ENCODE results near the gene ALS2. TPM values are rescaled to one million over a fixed set of nuclear protein-coding genes. Genes with fewer than 3 reads are reported as not detected.
"Not testable (repeated sequence)": the region's sequence is repeated elsewhere in the genome, so short reads cannot be mapped to it uniquely, and the experiment has no call there.

ALS2 gene
- total RNA-seq, 2 donors from 2014 or later: 19.9 to 20.0 TPM

GRCh38 chr2:201806442-201807170 is 25.9 kb upstream of the ALS2 start, which contains the start of gene CDK15:
TSS of gene CDK15 (plus strand) at chr2:201806537. CDS start at chr2:201806665, 128 bp downstream.
- no peaks in the 10 kb centered on the region for H3K4me1 Mint-ChIP-seq (ENCODE audit: low read depth in 2 of 2)

DNA sequence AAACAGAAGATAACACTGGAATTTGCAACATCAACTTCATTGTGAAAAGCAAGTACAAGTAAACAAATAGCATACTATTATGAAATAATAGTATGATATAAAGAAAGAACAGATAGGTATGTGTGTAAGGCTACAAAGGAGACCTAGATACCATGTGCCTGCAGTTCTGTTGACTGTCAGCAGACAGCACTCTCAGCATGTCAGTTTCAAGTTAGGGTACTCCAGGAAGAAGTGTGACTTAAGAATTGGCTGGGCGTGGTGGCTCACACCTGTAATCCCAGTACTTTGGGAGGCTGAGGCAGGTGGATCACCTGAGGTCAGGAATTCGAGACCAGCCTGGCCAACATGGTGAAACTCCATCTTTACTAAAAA is 18.2 kb upstream of the ALS2 start:
- H3K27me3 Mint-ChIP-seq: peaks cover 29 to 36% of the 10 kb centered on the region in 2 donors
- not testable (repeated sequence) for H3K9me3 Mint-ChIP-seq; H3K36me3 Mint-ChIP-seq; H3K4me3 Mint-ChIP-seq; ATAC-seq; H3K4me1 Mint-ChIP-seq (ENCODE audit: low read depth in 2 of 2); DNase-seq (ENCODE audit: low spot score); H3K27ac Mint-ChIP-seq

More at GRCh38 chr2:201806442-201807170, 25.9 kb upstream of the ALS2 start, which contains the start of gene CDK15:
- Mint-ChIP-seq H3K27me3 (peaks cover 21 to 46% of the 10 kb centered on the region in 2 donors), H3K36me3 (no peaks in the 10 kb centered on the region), H3K4me3 (no peak within 1 kb of the TSS), H3K27ac (no peak within 1 kb of the TSS), H3K9me3 (no peaks in the 10 kb centered on the region)
- ATAC-seq (no peak), DNase-seq (ENCODE audit: low spot score) (no peak)

DNA sequence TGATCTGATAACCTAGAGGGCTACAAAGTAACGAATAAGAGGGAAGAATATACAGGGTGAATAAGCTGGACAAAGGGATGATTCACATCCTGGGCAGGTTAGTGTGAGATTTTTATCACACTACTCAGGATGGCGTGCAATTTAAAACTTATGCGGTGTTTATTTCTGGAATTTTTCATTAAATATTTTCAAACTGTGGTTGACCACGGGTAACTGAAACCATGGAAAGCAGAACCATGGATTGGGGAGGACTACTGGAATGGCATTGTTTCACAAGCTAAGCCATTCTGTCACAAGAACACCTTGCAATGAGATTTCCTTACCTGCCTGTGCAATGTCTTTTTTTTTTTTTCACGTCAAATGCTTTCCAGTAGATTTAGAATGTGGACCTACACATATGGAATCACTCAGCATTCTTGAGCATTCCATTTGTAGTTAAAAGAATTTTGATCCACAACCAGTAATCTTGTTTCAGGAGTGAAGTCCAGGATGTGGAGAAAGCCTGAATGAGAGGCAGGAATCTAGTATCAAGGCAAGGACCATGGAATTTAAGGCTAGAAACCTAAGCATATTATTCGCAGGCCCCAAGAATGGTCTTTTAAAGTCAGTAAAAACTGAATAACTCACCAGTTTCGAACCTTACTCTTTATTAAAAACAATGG is 17.6 kb upstream of the ALS2 start:
- peaks cover 29 to 34% of the 10 kb centered on the region in 2 donors for H3K27me3 Mint-ChIP-seq
- no peaks in the 10 kb centered on the region for H3K9me3 Mint-ChIP-seq
- H3K36me3 Mint-ChIP-seq: no peaks in the 10 kb centered on the region
- DNase-seq (ENCODE audit: low spot score) (no peak), ATAC-seq (no peak)
- H3K4me3 Mint-ChIP-seq: no peak overlapping the region
- no peak overlapping the region for H3K27ac Mint-ChIP-seq
- H3K4me1 Mint-ChIP-seq (ENCODE audit: low read depth in 2 of 2): no peaks in the 10 kb centered on the region

- H3K4me1 Mint-ChIP-seq (ENCODE audit: low read depth in 2 of 2): no peaks in the 10 kb centered on the region
- DNase-seq (ENCODE audit: low spot score): no peak
- H3K36me3 Mint-ChIP-seq: no peaks in the 10 kb centered on the region
- H3K4me3 Mint-ChIP-seq: no peak overlapping the region
- ATAC-seq: no peak
- H3K27ac Mint-ChIP-seq: no peak overlapping the region
- H3K9me3 Mint-ChIP-seq: no peaks in the 10 kb centered on the region
- peaks cover 24 to 31% of the 10 kb centered on the region in 2 donors for H3K27me3 Mint-ChIP-seq
Measured at GRCh38 chr2:201797175-201797840, 16.6 kb upstream of the ALS2 start.

DNA sequence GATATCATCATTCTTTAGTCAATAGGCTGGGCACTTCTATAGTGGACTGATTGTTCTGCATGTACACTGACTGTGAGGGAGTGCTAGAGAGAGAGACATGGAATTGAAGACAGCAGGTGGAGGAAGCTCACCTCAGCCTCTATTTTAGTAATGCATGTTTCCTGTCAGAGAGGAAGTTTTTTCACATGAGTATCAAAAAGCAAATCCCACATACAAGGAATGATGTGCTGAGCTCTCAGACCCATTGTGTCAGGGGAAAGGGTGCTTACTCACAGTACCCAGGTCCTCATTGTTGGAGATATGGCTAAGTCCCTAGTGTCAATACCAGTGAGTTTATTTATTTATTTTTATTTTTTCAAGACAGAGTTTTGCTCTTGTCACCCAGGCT is 15.7 kb upstream of the ALS2 start:
- H3K4me1 Mint-ChIP-seq (ENCODE audit: low read depth in 2 of 2): no peaks in the 10 kb centered on the region
- no peak overlapping the region for H3K27ac Mint-ChIP-seq
- no peak overlapping the region for H3K4me3 Mint-ChIP-seq
- no peaks in the 10 kb centered on the region for H3K36me3 Mint-ChIP-seq
- peaks cover 25 to 33% of the 10 kb centered on the region in 2 donors for H3K27me3 Mint-ChIP-seq
- ATAC-seq (no peak), DNase-seq (ENCODE audit: low spot score) (no peak)
- no peaks in the 10 kb centered on the region for H3K9me3 Mint-ChIP-seq

DNA sequence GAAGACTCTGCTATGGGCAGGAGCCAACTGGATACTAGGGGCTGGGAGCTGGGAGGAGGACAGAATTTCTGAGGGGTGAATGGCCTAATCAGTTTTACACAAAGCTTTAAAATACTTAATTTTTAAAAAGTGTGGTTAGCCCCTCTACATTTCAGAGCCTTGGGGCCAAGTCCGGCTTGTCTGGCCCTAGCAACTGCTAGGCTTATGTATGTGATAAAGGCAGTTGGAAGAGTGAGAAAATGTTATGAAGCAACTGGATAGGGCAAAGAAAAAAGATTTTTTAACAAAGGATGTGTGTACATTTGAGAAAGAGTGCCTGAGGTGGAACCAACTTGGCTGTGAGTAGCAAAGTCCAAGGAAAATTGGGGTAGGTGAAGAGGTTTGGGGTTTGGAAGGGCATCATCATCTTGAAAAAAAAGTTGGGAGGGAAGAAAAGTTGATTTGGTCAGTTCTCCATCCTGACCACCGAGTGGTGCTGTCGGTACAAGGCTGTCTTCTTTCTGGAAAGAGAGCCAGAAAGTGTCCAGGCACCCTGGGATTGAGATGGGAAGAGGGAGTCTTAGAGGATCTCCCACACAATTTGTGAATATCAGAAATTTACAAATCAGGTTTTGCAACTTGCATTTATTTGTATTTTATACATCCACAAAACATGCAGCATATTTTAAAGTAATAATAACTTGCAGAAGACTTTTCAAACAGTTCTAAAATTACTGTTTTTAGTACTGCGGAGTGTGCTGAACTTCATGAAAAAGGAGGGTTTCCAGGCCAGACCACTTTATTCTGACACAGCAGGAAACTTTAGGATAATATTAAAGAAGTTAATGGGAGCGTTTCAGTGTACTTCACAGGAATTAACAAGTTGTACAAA is 15.1 kb upstream of the ALS2 start:
- Mint-ChIP-seq H3K27me3 (peaks cover 21 to 28% of the 10 kb centered on the region in 2 donors), H3K4me3 (no peak overlapping the region), H3K27ac (no peak overlapping the region), H3K4me1 (ENCODE audit: low read depth in 2 of 2) (no peaks in the 10 kb centered on the region), H3K9me3 (no peaks in the 10 kb centered on the region), H3K36me3 (no peaks in the 10 kb centered on the region)
- DNase-seq (ENCODE audit: low spot score): no peak
- no peak for ATAC-seq

DNA sequence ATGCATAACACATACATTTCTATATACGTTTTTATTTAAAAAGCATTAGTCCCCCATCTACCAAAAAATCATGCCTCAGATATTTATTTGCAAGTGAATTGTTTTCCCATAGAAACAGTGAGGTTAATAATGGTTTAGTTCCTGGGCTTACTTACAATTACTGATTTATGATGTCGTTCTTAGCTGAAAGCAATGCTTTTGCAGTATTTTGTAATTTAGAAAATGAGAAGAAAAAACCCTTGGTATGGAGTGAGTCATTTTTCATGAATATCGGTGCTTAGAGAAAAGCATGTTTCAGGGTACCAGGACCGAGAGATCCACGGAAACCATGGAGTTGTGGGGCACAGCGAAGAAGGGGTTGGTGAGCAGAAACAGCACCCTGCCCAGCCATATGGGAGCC is 13.6 kb upstream of the ALS2 start:
- no peak overlapping the region for H3K27ac Mint-ChIP-seq
- H3K36me3 Mint-ChIP-seq: no peaks in the 10 kb centered on the region
- H3K4me3 Mint-ChIP-seq: no peak overlapping the region
- no peaks in the 10 kb centered on the region for H3K4me1 Mint-ChIP-seq (ENCODE audit: low read depth in 2 of 2)
- DNase-seq (ENCODE audit: low spot score) (no peak), ATAC-seq (no peak)
- peaks cover 21% of the 10 kb centered on the region in 2 donors for H3K27me3 Mint-ChIP-seq
- H3K9me3 Mint-ChIP-seq: no peaks in the 10 kb centered on the region

- no peak for DNase-seq (ENCODE audit: low spot score)
- Mint-ChIP-seq H3K27ac (no peak overlapping the region), H3K4me3 (no peak overlapping the region), H3K36me3 (no peaks in the 10 kb centered on the region), H3K27me3 (peaks cover 20 to 21% of the 10 kb centered on the region in 2 donors), H3K9me3 (no peaks in the 10 kb centered on the region), H3K4me1 (ENCODE audit: low read depth in 2 of 2) (no peaks in the 10 kb centered on the region)
- no peak for ATAC-seq
Measured at GRCh38 chr2:201793631-201794030, 12.9 kb upstream of the ALS2 start.

- Mint-ChIP-seq H3K36me3 (no peaks in the 10 kb centered on the region), H3K9me3 (no peaks in the 10 kb centered on the region), H3K4me1 (ENCODE audit: low read depth in 2 of 2) (no peaks in the 10 kb centered on the region), H3K27me3 (peaks cover 21 to 26% of the 10 kb centered on the region in 2 donors), H3K27ac (no peak overlapping the region), H3K4me3 (no peak overlapping the region)
- DNase-seq (ENCODE audit: low spot score) (no peak), ATAC-seq (no peak)
Measured at GRCh38 chr2:201790989-201791388, 10.3 kb upstream of the ALS2 start.

DNA sequence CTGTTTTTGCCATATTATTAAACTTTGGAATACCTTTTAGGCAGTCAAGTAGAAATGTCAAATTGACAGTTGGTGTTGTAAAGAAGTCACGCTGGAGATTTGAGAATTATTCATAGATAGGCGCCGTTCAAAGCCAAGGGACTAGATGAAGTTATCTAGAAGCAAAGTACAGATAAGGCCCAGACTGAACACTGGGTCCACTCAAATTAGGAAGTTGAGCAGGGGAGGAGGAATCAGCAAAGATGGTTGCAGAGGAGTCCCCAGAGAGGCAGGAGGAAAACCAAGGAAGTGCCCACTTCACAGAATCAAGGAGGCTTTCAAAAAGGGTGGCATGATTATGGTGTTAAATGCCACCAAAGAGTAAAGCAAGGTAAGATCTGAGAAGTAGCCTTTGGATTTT is 9.6 kb upstream of the ALS2 start:
- ATAC-seq: no peak
- Mint-ChIP-seq H3K4me3 (no peak overlapping the region), H3K4me1 (ENCODE audit: low read depth in 2 of 2) (no peaks in the 10 kb centered on the region)

DNA sequence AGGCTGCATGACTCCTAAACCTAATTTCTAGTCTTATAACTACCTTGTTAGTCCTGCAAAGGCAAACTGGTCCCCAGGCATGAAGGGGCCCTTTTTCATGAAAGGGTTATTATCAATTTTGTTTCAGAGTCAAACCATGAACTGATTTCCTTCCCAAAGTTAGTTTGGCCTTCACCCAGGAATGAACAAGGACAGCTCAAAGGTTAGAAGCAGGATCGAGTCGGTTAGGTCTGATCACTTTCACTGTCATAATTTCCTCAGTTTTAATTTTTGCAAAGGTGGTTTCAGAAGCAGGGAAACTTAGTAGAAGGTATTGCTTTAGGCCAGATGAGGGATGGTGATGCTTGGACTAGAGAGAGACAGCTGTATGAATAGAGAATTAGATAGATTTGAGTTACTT is 8.7 kb upstream of the ALS2 start:
- no peak for ATAC-seq
- H3K9me3 Mint-ChIP-seq: no peaks in the 10 kb centered on the region

More for the DNA sequence above, 9.6 kb upstream of the ALS2 start:
- DNase-seq (ENCODE audit: low spot score): no peak
- no peak overlapping the region for H3K27ac Mint-ChIP-seq
- no peaks in the 10 kb centered on the region for H3K9me3 Mint-ChIP-seq
- peaks cover 14 to 21% of the 10 kb centered on the region in 2 donors for H3K27me3 Mint-ChIP-seq
- H3K36me3 Mint-ChIP-seq: no peaks in the 10 kb centered on the region

DNA sequence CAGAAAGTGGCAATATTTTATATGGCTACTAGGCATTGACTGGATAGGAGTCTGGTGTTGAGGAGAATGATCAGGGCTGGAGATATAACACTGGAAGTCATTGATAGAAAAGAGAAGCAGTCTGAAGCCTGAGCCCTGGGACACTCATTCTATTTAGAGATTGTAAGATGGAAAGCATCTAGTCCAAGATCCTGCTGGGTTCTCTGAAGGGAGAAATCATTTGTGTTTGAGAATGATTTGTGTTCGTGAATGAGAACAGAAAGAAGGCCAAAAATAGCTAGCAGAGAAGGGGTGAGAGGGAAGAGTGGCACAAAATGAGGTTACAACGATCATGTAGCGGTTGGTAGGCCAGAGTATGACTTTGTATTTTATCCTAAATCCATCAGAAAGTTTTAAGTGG is 7.6 kb upstream of the ALS2 start:
- Mint-ChIP-seq H3K4me1 (ENCODE audit: low read depth in 2 of 2) (no peaks in the 10 kb centered on the region), H3K27ac (no peak overlapping the region), H3K27me3 (peaks cover 18 to 23% of the 10 kb centered on the region in 2 donors), H3K4me3 (no peak overlapping the region), H3K9me3 (no peaks in the 10 kb centered on the region), H3K36me3 (no peaks in the 10 kb centered on the region)
- ATAC-seq: no peak
- no peak for DNase-seq (ENCODE audit: low spot score)

More for the DNA sequence above, 8.7 kb upstream of the ALS2 start:
- DNase-seq (ENCODE audit: low spot score): no peak
- no peak overlapping the region for H3K4me3 Mint-ChIP-seq
- peaks cover 13 to 21% of the 10 kb centered on the region in 2 donors for H3K27me3 Mint-ChIP-seq
- H3K36me3 Mint-ChIP-seq: no peaks in the 10 kb centered on the region
- no peak overlapping the region for H3K27ac Mint-ChIP-seq
- H3K4me1 Mint-ChIP-seq (ENCODE audit: low read depth in 2 of 2): no peaks in the 10 kb centered on the region

GRCh38 chr2:201786471-201786870 is 5.7 kb upstream of the ALS2 start:
- H3K27me3 Mint-ChIP-seq: peaks cover 7 to 19% of the 10 kb centered on the region in 2 donors
- no peaks in the 10 kb centered on the region for H3K9me3 Mint-ChIP-seq
- peaks cover 4 to 5% of the 10 kb centered on the region in 2 donors for H3K4me1 Mint-ChIP-seq (ENCODE audit: low read depth in 2 of 2)
- no peak for DNase-seq (ENCODE audit: low spot score)
- no peak overlapping the region for H3K27ac Mint-ChIP-seq
- ATAC-seq: no peak
- H3K4me3 Mint-ChIP-seq: no peak overlapping the region
- H3K36me3 Mint-ChIP-seq: no peaks in the 10 kb centered on the region

Data from natural killer cell treated with Interleukin-12 subunit alpha and Interleukin-12 subunit beta and Interleukin-15 and Interleukin-18, amount 100 ng/mL, for 72 hours (primary cell).